SK-N-MC (cell line): ENCODE results near the gene MANEAL.

ENCODE experiments used
- DNase-seq: peaks from one replicate; pipeline ENCODE4 v3.0.0-alpha.2; 2011; ENCODE audit warnings: low read depth, low spot score
- H3K27ac ChIP-seq: fragments of 200-600 bp; sonication (generic); 2 replicates; pipeline ENCODE4 v1.5.1; 2016; ENCODE audit warnings: mixed run types
- H3K36me3 ChIP-seq: fragments of 200-600 bp; sonication (generic); 2 replicates; pipeline ENCODE4 v1.6.1; 2017; ENCODE audit warnings: antibody characterized with exemption, low read length, mixed read lengths; ENCODE audit not compliant: insufficient read depth
- H3K4me3 ChIP-seq: fragments of 200-600 bp; sonication (generic); 2 replicates; pipeline ENCODE4 v1.5.1; 2016
- H3K9ac ChIP-seq: fragments of 200-600 bp; sonication (generic); 2 replicates; pipeline ENCODE4 v1.8.0; 2017; ENCODE audit warnings: mixed run types, mixed read lengths; ENCODE audit not compliant: insufficient read length
- H3K9me3 ChIP-seq: fragments of 200-600 bp; sonication (generic); 2 replicates; pipeline ENCODE4 v1.6.1; 2017; ENCODE audit warnings: low read depth, mild to moderate bottlenecking, antibody characterized with exemption, low read length, moderate library complexity, mixed read lengths
- EZH2 ChIP-seq: fragments of 200-600 bp; sonication (generic); IDR thresholded peaks from one replicate; pipeline ENCODE4 v1.6.1; 2017; ENCODE audit warnings: antibody characterized with exemption
- FOXP2 ChIP-seq: optimal IDR thresholded peaks from 2 replicates; pipeline ENCODE3; 2011; ENCODE audit warnings: mild to moderate bottlenecking, moderate library complexity; ENCODE audit not compliant: insufficient read depth; ENCODE audit errors: extremely low read length, control extremely low read depth
- POLR2AphosphoS5 ChIP-seq: IDR thresholded peaks from 2 replicates; pipeline ENCODE4 v1.6.1; 2012; ENCODE audit warnings: mild to moderate bottlenecking, low read depth, low read length, borderline replicate concordance

The MANEAL gene

GRCh38 chr1:37831809-37832208 lies 38.2 kb downstream of the MANEAL start:
- Histone ChIP-seq H3K27ac (no peak overlapping the region), H3K36me3 (peaks cover 49% of the 10 kb centered on the region), H3K4me3 (no peak overlapping the region), H3K9ac (no peak overlapping the region), H3K9me3 (no peaks in the 10 kb centered on the region)
- DNase-seq, result no peak
- TF ChIP-seq FOXP2 (no peak), POLR2AphosphoS5 (no peak), EZH2 (no peak)

- Histone ChIP-seq H3K9me3 (no peaks in the 10 kb centered on the region), H3K36me3 (peaks cover 53% of the 10 kb centered on the region), H3K27ac (no peak overlapping the region), H3K4me3 (no peak overlapping the region), H3K9ac (no peak overlapping the region)
- TF ChIP-seq FOXP2 (no peak), POLR2AphosphoS5 (no peak), EZH2 (no peak)
- DNase-seq, result no peak
These were observed 43.1 kb downstream of the MANEAL start for GRCh38 chr1:37836788-37837187.

GRCh38 chr1:37839676-37840075 lies 46.0 kb downstream of the MANEAL start:
- DNase-seq, result no peak
- H3K4me3 ChIP-seq, result no peak overlapping the region

GRCh38 chr1:37840711-37841110 lies 47.1 kb downstream of the MANEAL start:
- DNase-seq, result no peak
- no peak overlapping the region for H3K27ac ChIP-seq
- no peak overlapping the region for H3K9ac ChIP-seq
- H3K9me3 ChIP-seq, result no peaks in the 10 kb centered on the region
- no peak overlapping the region for H3K4me3 ChIP-seq
- no peak for TF ChIP-seq POLR2AphosphoS5
- TF ChIP-seq FOXP2, result no peak
- no peak for TF ChIP-seq EZH2
- H3K36me3 ChIP-seq, result peaks cover 27% of the 10 kb centered on the region

More at GRCh38 chr1:37839676-37840075, 46.0 kb downstream of the MANEAL start:
- TF ChIP-seq POLR2AphosphoS5 (no peak), FOXP2 (no peak), EZH2 (no peak)
- H3K9ac ChIP-seq, result no peak overlapping the region
- H3K36me3 ChIP-seq, result peaks cover 34% of the 10 kb centered on the region
- no peak overlapping the region for H3K27ac ChIP-seq
- no peaks in the 10 kb centered on the region for H3K9me3 ChIP-seq

GRCh38 chr1:37841652-37842051 lies 48.0 kb downstream of the MANEAL start:
- Histone ChIP-seq H3K9ac (no peak overlapping the region), H3K9me3 (no peaks in the 10 kb centered on the region), H3K4me3 (no peak overlapping the region), H3K27ac (no peak overlapping the region), H3K36me3 (peaks cover 20% of the 10 kb centered on the region)
- DNase-seq, result no peak
- TF ChIP-seq POLR2AphosphoS5 (no peak), EZH2 (no peak), FOXP2 (no peak)

- H3K9me3 ChIP-seq, result no peaks in the 10 kb centered on the region
- H3K27ac ChIP-seq, result no peak overlapping the region
- no peak overlapping the region for H3K9ac ChIP-seq
- no peak for TF ChIP-seq POLR2AphosphoS5
- no peak for TF ChIP-seq FOXP2
- no peak for TF ChIP-seq EZH2
- peaks cover 9% of the 10 kb centered on the region for H3K36me3 ChIP-seq
- no peak for DNase-seq
- no peak overlapping the region for H3K4me3 ChIP-seq
These were observed 50.9 kb downstream of the MANEAL start for GRCh38 chr1:37844536-37844935.

GRCh38 chr1:37845049-37845646 lies 51.5 kb downstream of the MANEAL start:
- H3K27ac ChIP-seq, result no peak overlapping the region
- no peak overlapping the region for H3K9ac ChIP-seq
- H3K4me3 ChIP-seq, result no peak overlapping the region
- TF ChIP-seq POLR2AphosphoS5, result no peak
- TF ChIP-seq FOXP2, result no peak
- TF ChIP-seq EZH2, result no peak
- DNase-seq, result no peak
- peaks cover 4% of the 10 kb centered on the region; the same call in 1 of the 2 replicates for H3K36me3 ChIP-seq
- H3K9me3 ChIP-seq, result no peaks in the 10 kb centered on the region

GRCh38 chr1:37845786-37846185 lies 52.1 kb downstream of the MANEAL start:
- Histone ChIP-seq H3K4me3 (no peak overlapping the region), H3K27ac (no peak overlapping the region), H3K9ac (no peak overlapping the region), H3K36me3 (peaks cover 4% of the 10 kb centered on the region; the same call in 1 of the 2 replicates), H3K9me3 (no peaks in the 10 kb centered on the region)
- no peak for TF ChIP-seq FOXP2
- TF ChIP-seq EZH2, result no peak
- no peak for TF ChIP-seq POLR2AphosphoS5
- DNase-seq, result no peak
